Measurements from ENCODE around the gene FBXW4. TPM values are rescaled to one million over a fixed set of nuclear protein-coding genes. Genes with fewer than 3 reads are reported as not detected.

FBXW4 gene
- total and polyA plus RNA-seq, 2 of the 8 experiments (the other 6 are each of a cell fraction or from before 2014, with no cell fraction given) = 29.0 to 32.8 TPM

DNA sequence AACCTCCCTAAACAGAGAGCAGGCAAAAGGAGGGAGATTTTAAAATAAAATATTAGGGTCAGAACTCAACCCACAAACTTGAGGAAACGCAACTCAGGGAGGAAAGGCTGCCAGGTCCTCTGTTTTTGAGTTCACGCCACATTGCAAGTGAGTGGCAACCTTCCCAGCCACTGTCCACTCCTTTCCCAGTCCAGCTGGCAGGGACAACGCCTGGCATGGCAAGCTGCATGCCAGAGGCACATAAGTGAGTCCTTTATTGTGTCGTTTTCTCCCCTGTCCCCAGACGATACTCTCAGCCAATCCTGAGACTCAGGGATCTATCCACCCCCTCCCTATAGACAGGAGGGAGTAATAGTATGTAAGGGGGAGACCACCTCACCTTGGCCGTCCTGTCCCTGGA, 22.4 kb downstream of the FBXW4 start:
- Histone ChIP-seq H3K4me3 (ENCODE audit: extremely low read depth in 1 of 4, insufficient read depth in 2 of 4, low read depth in 3 of 4, low read length in 4 of 4) (no peak overlapping the region), H3K79me1 (ENCODE audit: low read depth, low read length) (no peaks in the 10 kb centered on the region), H4K20me1 (replicated peaks in 1 of 2; ENCODE audit: control insufficient read depth in 1 of 2, insufficient read depth in 2 of 2, low read length in 2 of 2) (no peaks in the 10 kb centered on the region), H2BK12ac (ENCODE audit: low read depth, low read length) (no peak overlapping the region), H2BK5ac (ENCODE audit: low read depth, low read length) (no peak overlapping the region), H3K9ac (replicated peaks in 1 of 4; ENCODE audit: extremely low read depth in 1 of 4, low read depth in 3 of 4, low read length in 3 of 4) (no peak overlapping the region), H4K8ac (ENCODE audit: extremely low read depth, insufficient read depth, low read length) (no peak overlapping the region), H3K36me3 (ENCODE audit: control insufficient read depth in 2 of 4, insufficient read depth in 4 of 4, low read length in 3 of 4) (peaks cover 4 to 26% (median 13%) of the 10 kb centered on the region in 4 experiments; a peak in 7 of 8 replicates), H3K4me2 (ENCODE audit: insufficient read depth in 1 of 2, low read depth in 2 of 2, low read length in 2 of 2) (no peak overlapping the region), H2BK20ac (ENCODE audit: low read length) (no peak overlapping the region), H2BK120ac (replicated peaks; ENCODE audit: low read depth, low read length) (no peak overlapping the region), H3K9me3 (ENCODE audit: insufficient read depth in 2 of 2, low read depth in 1 of 2, low read length in 1 of 2) (peaks cover 0 to 14% of the 10 kb centered on the region in 2 experiments; a peak in 3 of 4 replicates), H3K4ac (replicated peaks; ENCODE audit: insufficient read length, low read depth, low read length) (no peak overlapping the region), H4K91ac (replicated peaks; ENCODE audit: insufficient read length, low read length) (no peak overlapping the region), H2AFZ (ENCODE audit: low read length) (no peak overlapping the region), H3K23ac (ENCODE audit: insufficient read length) (no peak overlapping the region), H3K27ac (ENCODE audit: low read depth, low read length) (no peak overlapping the region), H4K5ac (ENCODE audit: insufficient read length, low read depth, low read length) (no peak overlapping the region), H3K18ac (ENCODE audit: extremely low read depth, low read length) (no peak overlapping the region), H3K27me3 (replicated peaks in 1 of 4; ENCODE audit: control insufficient read depth in 3 of 4, extremely low read depth in 1 of 4, insufficient read depth in 3 of 4, low read length in 3 of 4) (no peaks in the 10 kb centered on the region), H3K56ac (replicated peaks; ENCODE audit: insufficient read length, low read depth, low read length) (no peak overlapping the region), H2AK5ac (ENCODE audit: low read depth, low read length) (no peak overlapping the region), H3K14ac (ENCODE audit: insufficient read length) (no peak overlapping the region), H3K23me2 (ENCODE audit: low read depth, low read length) (no peaks in the 10 kb centered on the region), H2BK15ac (ENCODE audit: low read length) (no peak overlapping the region), H3K4me1 (replicated peaks in 1 of 4; ENCODE audit: control insufficient read depth in 3 of 4, insufficient read depth in 4 of 4, low read length in 3 of 4) (no peaks in the 10 kb centered on the region), H3K79me2 (ENCODE audit: control insufficient read depth in 1 of 2, insufficient read depth in 2 of 2, low read length in 2 of 2) (no peaks in the 10 kb centered on the region)
- ChIA-PET CTCF (ENCODE audit: partially characterized antibody) (interaction anchor here (1.3 kb wide), 1 partner anchor 108 kb away, joined by 6 read pairs; no protein-coding TSS in a partner anchor), POLR2A (ENCODE audit: partially characterized antibody) (no interaction called here)
- FAIRE-seq (no peak), DNase-seq (ENCODE audit: low read depth in 1 of 2, low spot score in 2 of 2) (no peak)
- 87% methylated on average over 6 of the region's 6 CpGs; no CpG with 5 or more reads in 1 of the 2 experiments for WGBS, 2 experiments (ENCODE audit: extremely low coverage in 1 of 2, insufficient coverage in 1 of 2, insufficient read length in 1 of 2, insufficient replicate concordance in 2 of 2, low coverage in 1 of 2, low lambda C conversion rate in 2 of 2, missing lambda C conversion rate in 1 of 2)
- TF ChIP-seq NANOG (IDR thresholded peaks at IDR 0.05; ENCODE audit: insufficient read depth, low read depth, low read length, poor library complexity, severe bottlenecking) = no peak

Data from H1 (cell line).